Activated effector memory CD4-positive, alpha-beta T cell treated with anti-CD3 and anti-CD28 coated beads, Interleukin-2, amount 50 U/mL, for 16 hours (primary cell): Measurements from ENCODE around the gene PRX.
"Not testable (repeated sequence)": the region's sequence is repeated elsewhere in the genome, so short reads cannot be mapped to it uniquely, and the experiment has no call there.

Source experiments
- DNase-seq: peaks from one replicate; pipeline ENCODE4 v3.0.0-alpha.2; 2020

PRX gene

DNA sequence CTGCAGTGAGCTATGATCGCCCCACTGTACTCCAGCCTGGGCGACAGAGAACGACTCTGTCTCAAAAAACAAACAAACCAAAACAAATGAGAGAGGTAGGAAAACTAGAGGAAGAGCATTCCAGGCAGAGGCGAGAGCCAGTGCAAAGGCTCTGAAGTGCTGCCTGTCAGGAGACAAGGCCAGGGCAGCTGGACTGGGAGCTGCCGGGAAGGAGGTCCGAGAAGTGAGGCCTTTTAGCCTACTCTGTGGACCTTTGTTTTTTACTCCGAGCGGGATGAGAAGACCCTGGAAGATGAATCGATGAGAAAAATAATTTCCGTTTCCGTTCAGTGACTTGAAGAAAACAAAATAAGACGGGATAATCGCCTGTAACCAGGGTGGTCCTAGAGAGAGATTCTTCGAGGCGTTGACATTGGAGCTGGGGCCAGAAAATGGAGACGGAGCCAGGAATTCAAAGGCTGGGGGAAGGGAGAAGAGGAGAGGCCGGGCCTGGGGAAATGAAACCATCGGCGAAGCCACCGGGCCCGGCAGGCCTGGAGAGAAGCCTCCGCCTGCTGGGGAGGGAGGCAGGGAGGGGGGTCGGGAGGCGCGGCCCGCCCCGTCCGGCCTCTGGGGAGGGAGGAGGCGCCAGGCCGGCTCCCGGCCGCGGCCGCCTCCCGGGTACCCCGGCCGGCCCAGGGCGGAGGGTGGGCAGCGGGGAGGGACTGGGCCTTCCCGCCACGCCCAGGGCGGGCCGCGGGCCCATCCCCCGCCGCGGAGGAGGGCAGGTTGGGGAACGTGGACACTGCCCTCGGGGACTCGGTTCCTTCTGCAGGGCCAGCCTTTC, 20.4 kb upstream of the PRX start:
- DNase-seq = peak; percentile 84

GRCh38 chr19:40432760-40433159, 19.6 kb upstream of the PRX start:
- not testable (repeated sequence) for DNase-seq

DNA sequence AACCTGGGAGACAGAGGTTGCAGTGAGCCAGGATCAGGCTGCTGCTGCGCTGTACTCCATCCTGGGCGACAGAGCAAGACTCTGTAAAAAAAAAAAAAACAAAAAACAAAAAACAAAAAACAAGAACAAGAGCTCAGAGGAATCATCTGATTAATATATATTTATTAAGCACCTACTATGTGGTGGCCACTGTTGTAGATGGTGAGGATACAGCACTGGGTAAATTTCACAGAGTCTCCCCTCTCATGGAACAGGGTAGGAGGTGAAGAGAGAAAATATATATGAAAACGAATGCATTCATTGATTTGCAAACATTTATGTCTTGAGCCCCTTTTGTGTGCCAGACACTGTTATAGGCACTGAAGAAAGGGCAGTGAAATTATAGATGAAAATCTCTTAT, 18.5 kb upstream of the PRX start:
- no peak for DNase-seq

DNA sequence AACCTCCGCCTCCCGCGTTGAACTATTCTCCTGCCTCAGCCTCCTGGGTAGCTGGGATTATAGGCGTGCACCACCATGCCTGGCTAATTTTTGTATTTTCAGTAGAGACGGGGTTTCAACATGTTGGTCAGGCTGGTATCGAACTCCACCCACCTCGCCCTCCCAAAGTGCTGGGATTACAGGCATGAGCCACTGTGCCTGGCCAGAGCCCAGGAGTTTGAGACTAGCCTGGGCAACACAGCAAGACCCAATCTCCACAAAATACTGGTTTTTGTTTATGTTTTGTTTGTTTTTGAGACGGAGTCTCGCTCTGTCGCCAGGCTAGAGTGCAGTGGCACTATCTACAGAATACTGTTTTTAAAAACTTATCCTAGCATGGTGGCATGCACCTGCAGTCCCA, 17.1 kb upstream of the PRX start:
- not testable (repeated sequence) for DNase-seq

DNA sequence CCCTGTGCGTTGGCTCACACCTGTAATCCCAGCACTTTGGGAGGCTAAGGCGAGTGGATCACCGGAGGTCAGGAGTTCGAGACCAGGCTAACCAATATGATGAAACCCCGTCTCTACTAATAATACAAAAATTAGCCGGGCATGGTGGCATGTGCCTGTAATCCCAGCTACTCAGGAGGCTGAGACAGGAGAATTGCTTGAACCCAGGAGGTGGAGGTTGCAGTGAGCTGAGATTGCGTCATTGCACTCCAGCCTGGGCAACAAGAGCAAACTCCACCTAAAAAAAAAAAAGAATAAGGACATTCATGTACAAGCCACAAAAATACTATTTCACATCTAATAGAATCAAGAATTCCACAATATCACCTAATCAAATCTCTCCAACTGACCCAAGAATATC, 15.0 kb upstream of the PRX start:
- not testable (repeated sequence) for DNase-seq

GRCh38 chr19:40425450-40426287, 12.5 kb upstream of the PRX start, which contains the start of gene SERTAD1:
TSS of gene SERTAD1 (minus strand) at chr19:40425992. CDS start at chr19:40423546, 2,446 bp downstream.
- peak; percentile 100 for DNase-seq

DNA sequence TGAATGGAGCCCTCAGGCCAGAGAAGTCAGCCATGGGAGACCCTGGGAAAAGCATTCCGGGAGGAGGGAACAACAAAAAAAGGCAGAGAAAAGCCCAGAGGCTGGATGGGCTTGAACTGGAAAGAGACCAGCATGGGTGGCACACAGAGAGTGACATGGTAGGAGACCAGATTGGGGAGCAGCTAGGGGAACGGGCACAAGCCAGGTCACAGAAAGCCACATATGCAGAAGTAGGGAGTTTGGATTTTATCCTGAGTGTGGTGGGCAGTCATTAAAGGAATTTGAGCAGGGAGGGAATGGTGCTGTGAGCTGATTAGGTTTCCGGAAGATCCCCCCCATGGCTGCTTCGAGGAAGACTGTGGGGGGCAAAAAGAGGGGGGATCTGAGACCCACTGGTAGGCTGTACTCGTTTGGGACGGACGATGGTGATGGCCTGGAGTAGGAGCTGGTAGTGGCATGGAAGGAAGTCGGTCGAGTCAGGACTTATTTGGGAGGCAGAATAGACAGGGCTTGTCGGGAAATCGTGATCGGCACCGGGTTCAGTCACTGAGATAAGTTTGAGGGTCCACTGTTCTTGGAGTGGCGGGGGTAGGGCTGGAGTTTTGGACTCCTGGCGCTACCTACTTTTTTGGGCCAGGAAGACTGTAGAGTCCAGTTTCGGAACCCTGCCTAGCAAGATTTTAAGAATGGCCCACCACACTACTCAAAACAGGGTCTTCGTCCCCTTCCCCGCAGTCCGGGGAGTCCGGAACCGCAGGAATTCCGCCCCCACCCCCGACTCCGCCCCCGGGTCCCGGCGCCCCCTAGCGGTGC, 11.7 kb upstream of the PRX start:
- DNase-seq = peak; percentile 64

DNA sequence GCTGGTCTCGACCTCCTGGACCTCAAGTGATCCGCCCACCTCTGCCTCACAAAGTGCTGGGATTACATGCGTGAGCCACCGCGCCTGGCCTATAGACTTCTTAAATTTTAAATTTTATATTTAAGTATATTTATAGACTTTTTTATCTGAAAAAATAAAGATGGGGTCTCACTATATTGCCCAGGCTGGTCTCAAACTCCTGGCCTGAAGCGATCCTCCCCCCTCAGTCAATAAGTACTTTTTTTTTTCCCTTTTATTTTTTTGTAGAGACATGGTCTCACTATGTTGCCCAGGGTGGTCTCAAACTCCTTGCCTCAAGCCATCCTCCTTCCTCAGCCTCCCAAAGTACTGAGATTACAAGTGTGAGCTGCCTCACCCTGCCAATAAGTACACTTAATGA, 10.8 kb upstream of the PRX start:
- no peak for DNase-seq

DNA sequence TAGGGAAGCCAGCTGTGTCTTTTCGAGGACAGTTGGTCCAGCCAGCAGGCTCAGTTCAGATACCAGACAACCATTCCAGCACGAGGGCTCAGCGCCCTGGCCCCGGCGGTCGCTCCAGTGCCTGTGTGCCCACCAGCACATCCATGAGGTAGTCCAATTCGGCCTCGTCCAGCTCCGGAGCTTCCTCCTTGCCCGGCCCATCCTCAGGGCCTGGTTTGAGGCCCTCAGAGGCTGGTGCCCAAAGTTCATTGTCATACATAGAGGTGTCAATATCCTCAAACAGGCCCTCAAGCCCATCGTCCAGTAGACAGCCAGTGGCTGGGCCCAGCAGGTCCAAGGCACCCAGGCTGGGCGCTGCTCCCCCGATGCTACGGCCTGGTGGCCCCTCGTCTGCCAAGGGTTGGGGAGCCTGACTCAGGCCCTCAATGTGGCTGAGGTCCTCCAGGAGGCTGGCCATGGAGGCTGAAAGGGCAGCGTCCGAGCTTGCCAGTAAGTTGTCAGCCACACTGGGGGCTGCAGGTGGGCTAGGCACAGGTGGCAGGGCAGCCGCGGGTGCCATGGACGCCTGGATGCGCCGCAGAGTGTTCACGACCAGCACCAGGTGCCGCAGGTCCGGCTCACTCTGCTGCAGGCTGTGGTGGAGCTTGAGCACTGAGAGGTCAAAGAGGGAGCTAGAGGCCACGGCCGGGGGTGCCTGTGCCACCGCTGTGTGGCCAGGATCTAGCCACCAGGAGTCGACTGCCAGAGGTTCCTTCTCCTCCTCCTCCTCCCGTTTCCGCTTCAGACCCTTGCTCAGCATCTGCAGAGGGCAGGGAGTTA, 9.8 kb upstream of the PRX start:
- DNase-seq = no peak

- no peak for DNase-seq
These were observed 9.0 kb upstream of the PRX start for GRCh38 chr19:40421993-40422747.

DNA sequence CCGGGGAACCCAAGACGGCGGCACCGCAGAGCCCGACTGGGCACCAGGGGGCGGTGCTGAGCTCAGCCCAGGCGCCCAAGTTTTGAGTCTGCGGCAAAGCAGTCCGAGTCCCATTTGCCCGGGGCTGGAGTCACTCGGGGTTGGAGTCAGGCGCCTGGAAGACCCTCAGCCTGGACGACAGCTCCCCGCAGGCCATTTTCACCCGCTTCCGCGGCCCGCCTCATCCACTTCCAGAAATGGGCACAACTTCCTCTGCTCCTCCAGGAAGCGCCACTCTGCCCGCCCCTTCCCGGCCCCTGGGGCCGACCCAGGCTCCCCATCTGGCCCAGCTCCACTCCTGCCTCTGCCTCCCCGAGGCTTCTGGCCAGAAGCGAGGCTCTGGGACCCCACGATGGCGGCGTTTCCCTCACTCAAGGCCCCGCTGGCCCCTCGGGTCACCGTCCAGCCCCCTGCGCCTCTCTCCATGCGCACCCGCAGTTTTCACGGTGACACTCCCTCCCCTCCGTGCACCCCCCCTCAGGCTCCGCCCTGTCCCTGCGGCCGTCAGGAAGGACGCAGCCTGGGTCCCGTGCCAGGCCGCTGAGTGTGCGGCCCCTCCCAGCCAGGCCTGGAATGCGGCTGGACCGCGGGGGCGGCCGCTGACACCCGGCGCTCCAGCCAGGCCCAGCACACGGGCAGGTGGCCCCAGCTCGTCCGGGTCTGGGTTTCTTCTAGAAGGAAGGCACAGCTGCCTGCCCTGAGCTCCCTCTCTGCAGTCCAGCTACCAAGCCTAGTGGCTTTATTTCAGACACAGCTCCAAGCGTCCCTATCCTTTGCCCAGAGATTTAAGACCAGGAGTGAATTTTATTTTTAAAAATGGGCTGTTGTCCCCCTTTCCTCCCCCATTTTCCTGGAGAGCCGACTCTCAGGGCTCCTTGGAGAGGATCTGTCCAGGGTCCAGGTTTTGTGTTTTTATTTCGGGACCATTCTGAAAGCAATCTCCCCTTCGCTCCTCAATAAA, 7.9 kb upstream of the PRX start:
- peak; percentile 90 for DNase-seq

GRCh38 chr19:40420451-40420765, 7.2 kb upstream of the PRX start:
- no peak for DNase-seq

- DNase-seq = no peak
These were observed 6.6 kb upstream of the PRX start for GRCh38 chr19:40419780-40420179.

DNA sequence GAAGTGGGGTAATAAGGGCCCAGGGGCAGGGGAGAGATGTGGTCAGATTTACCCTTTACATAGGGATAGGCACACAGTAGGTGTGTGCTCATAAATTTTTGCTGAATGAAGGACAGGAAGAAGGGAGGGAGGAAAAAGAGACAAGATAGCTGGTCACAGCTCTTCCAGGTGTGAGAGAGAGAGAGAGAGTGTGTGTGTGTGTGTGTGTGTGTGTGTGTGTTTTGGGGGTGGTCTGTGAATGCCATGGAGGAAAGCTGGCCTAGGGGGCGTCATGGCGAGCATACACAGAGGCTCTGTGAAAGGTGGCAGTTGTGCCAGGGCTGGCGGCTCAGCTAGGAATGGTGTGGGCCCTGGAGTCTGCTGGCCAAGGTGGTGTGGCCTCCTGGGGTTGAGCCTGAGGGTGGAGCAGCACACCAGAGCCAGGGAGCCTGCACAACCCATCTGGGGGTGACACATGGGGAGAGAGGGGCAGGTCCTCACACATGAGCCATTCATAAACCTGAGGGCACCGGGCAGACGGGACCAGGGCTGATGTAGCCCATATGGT, 6.0 kb upstream of the PRX start:
- DNase-seq = no peak

DNA sequence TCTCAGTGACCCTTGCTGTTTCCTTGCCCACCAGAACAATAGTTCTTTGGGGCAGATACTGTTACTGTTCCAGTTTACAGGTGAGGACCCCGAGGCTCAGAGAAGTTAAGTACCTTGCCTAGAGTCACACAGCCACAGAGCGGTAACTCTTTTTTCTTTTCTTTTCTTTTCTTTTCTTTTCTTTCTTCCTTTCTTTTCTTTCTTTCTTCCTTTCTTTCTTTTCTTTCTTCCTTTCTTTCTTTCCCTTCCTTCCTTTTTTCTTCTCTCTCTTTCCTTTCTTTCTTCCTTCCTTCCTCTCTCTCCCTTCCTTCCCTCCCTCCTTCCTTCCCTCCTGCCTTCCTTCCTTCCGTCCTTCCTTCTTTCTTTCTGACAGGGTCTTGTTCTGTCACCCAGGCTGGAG, 4.9 kb upstream of the PRX start:
- no peak for DNase-seq

- DNase-seq = no peak
These were observed 4.4 kb upstream of the PRX start for GRCh38 chr19:40417643-40417981.

DNA sequence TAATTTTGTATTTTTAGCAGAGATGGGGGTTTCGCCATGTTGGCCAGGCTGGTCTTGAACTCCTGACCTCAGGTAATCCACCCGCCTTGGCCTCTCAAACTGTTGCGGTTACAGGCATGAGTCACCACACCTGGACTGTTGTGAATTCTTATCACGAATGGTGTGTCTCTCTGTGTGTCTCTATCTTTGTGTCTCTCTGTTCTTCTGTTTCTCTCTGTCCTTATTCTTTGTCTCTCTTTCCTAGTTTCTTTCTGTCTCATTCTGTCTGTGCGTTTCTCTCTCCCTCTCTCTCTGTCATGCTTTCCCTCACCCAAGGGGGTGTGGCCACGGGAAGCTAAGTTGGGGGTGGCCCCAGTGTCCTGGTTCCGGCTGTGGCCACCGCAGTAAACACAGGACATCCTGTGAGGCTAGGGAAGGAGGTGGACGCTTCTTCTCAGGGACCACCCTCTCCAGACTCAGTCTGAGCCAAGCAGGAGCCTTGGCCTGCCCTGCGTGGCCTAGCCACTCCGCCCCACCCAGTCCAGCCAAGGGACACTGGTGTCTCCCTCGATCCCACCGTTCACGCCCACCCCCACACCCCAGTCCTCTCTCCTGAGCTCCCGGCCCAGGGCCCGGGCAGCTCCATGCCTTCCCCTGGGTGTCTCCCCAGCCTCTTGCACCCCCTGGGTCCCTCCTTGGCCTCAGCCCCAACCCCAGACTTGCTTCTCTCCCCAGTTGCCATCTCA, 3.9 kb upstream of the PRX start:
- DNase-seq = no peak

- DNase-seq = no peak
These were observed 2.6 kb upstream of the PRX start for GRCh38 chr19:40415768-40416167.
